ENCODE results near the gene S100PBP.
"Not testable (repeated sequence)": the region's sequence is repeated elsewhere in the genome, so short reads cannot be mapped to it uniquely, and the experiment has no call there.

S100PBP gene

GRCh38 chr1:32786856-32787255, 30.6 kb upstream of the S100PBP start:
- DNase-seq: peak in 1 of 2 experiments; percentile 10

DNA sequence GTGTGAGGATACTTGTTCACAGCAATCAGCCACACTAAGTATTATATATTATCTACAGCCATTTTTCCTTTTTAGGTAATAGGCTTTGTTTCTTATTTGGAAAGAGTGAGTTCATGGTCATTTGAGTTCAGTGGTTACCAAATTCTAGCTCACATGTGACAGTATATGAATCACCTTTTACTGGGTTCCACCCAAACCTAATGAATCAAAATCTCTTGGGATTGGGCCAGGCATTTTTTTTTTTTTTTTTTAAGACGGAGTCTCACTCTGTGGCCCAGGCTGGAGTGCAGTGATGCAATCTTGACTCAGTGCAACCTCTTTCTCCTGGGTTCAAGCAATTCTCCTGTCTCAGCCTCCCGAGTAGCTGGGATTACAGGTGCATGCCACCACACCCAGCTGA, 28.1 kb upstream of the S100PBP start:
- not testable (repeated sequence) for DNase-seq

DNA sequence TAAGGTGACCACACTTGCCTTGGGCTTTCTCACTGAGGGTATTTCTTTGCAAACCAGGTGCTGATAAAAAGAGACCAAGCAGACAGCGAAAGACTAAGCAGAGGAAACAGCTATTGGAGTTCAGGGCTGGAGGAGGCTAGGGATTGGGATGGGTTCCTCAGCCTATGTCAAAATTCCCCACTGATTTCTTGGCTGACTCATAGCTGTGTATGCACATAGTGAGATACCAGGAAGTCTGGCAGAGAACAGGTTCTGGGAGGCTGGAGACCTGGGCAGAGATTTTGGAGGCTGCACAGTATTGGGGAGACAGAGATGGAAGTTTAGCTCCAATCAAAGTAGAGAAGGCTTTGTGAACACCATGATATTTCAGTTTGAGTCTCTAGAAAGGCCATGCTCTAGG, 25.6 kb upstream of the S100PBP start:
- DNase-seq: no peak

GRCh38 chr1:32795763-32796162, 21.7 kb upstream of the S100PBP start:
- not testable (repeated sequence) for DNase-seq

DNA sequence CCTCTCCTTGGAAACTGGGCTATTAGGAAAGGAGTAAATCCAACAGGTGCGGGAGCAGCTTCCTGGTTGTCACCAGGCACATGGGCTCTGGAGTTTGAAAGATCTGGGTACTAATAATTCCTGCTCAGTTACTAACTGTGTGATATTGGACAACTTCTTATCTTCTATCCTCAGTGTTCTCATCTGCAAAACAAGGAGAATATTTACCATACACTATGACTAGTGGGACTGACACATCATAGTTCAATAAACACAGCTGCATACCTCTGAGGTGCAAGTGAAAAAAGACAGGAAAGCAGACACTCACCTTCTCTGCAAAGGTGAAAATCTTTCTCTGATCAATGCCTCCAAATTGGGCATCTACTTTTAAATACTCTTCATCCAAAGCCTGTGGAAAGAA, 20.0 kb upstream of the S100PBP start:
- DNase-seq: no peak

DNA sequence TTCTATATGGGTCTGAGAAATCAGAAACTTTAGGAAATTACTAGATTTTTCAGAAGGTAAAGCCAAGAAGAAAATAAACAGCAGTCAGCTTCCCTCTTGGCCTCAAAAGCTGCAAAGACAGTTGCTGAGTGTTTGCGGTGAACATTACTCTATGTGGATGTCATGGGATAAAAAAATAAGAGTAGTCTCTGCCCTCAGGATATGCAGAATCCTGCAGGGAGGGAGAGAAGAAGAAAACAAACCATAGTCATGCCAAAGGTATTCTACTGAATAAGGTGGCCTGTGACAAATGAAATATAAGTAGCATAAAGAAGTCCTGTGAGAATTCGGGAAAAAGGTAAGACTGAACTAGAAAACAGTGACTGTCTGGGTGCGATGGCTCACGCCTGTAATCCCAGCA, 19.3 kb upstream of the S100PBP start:
- no peak for DNase-seq

GRCh38 chr1:32798679-32799416, 18.6 kb upstream of the S100PBP start:
- no peak for DNase-seq

DNA sequence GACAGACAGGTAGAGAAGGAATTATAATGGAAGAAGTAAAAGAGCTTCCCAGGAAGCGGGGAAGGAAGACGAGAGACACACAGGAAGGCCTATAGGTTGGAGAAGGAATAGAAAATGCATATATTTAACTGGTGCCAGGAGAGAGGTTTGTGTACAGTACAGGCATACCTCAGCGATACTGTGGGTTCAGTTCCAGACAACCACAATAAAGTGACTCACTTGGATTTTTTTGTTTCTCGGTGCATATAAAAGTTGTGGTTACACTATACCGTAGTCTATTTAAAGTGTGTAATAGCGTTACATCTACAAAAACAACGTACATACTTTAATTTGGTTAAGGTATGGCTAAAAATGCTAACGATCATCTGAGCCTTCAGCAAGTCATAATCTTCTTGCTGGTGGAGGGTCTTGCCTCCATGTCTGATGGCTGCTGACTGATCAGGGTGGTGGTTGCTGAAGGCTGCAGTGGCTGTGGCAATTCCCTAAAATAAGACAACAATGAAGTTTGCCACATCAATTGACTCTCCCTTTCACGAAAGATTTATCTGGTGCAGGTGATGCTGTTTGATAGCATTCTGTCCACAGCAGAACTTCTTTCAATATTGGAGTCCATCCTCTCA, 16.2 kb upstream of the S100PBP start:
- no peak for DNase-seq

DNA sequence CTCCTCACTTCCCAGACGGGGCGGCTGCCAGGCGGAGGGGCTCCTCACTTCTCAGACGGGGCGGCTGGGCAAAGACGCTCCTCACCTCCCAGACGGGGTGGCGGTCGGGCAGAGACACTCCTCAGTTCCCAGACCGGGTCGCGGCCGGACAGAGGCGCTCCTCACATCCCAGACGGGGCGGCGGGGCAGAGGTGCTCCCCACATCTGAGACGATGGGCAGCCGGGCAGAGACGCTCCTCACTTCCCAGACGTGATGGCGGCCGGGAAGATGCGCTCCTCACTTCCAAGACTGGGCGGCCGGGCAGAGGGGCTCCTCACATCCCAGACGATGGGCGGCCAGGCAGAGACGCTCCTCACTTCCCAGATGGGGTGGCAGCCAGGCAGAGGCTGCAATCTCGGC, 13.0 kb upstream of the S100PBP start:
- DNase-seq: not testable (repeated sequence)

GRCh38 chr1:32806290-32806689, 11.2 kb upstream of the S100PBP start:
- DNase-seq: no peak

GRCh38 chr1:32806910-32807523, 10.4 kb upstream of the S100PBP start:
- no peak for DNase-seq

GRCh38 chr1:32808580-32808979, 8.9 kb upstream of the S100PBP start:
- no peak for DNase-seq

GRCh38 chr1:32810358-32810757, 7.1 kb upstream of the S100PBP start:
- no peak for DNase-seq

DNA sequence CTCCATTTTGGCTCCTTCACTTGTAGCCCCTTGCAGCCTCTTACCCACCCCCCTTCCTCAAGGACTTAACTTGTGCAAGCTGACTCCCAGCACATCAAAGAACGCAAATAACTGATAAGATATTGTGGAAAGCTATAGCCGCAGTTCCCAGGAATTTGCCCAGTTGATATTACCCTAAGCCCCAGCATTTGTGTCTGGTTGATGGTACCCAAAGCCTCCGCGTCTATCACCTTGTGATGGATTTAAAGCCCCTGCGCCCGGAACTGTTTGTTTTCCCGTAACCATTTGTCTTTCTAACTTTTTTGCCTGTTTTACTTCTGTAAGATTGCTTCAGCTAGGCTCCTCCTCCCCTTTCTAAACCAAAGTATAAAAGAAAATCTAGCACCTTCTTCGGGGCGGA, 6.2 kb upstream of the S100PBP start:
- no peak for DNase-seq

DNA sequence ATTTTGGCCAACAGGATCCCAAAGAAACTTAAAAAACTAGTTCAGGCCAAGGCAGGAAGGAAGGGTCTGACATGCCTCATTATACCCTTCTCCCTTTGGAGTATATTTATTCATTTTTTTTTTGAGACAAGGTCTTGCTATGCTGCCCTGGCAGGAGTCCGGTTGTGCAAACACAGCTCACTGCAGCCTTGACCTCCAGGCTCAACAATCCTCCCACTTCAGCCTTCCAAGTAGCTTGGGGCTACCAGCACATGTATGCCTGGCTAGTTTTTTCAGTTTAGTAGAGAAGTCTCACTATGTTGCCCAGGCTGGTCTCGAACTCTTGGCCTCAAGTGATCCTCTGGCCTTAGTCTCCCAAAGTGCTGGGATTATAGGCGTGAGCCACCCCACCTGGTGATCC, 5.5 kb upstream of the S100PBP start:
- no peak for DNase-seq

- DNase-seq: no peak
Measured at GRCh38 chr1:32813941-32814739, 3.3 kb upstream of the S100PBP start.

- DNase-seq: peak in 1 of 2 experiments; percentile 46
Measured at GRCh38 chr1:32816676-32817158, 736 bp upstream of the S100PBP start.

- peak; percentile 53 to 77 for DNase-seq
Measured at GRCh38 chr1:32817815-32818786, 648 bp downstream of the S100PBP start.

- no peak for DNase-seq
Measured at GRCh38 chr1:32818804-32819541, 1.5 kb downstream of the S100PBP start.

DNA sequence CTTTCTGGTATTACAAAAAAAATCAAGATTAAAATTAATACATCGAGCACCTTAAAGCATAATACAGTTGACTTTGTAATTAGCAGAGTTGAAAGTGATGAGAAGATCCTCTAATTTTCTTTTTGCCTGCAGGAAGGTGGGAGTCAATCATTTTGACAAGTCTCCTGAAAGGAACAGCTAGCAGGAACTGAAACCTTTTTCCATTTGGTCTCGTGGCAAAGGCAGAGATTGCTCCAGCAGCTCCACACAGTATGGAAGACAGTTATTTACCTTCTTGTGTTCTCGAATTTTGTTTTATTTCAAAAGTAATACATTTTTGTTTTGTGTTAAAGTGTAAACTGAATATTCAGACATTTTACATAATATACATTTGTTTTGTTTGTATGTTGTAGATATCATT, 7.7 kb downstream of the S100PBP start:
- no peak for DNase-seq

DNA sequence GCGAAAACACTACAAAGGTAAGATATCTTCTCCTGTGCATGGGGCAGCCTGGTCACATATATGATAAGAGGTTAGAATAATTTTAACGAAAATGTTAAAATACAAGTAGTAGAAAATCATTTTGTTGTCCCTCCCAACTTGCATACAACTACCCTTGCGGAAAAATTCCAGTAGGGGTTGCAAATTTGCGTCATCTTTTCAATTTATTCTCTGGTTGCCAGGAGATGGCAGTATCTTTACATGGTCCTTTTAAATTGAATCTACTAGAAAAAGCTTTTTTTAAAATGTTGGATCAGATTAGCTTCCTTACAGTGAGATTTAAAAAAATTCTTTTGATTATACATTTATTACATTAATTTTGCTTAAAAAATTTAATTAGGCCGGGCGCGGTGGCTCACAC, 10.9 kb downstream of the S100PBP start:
- peak in 1 of 2 experiments; percentile 46 for DNase-seq

Data from NCI-H524 (cell line).